Activated naive CD4-positive, alpha-beta T cell treated with Interleukin-2 at 50 U/mL for 16 hours (primary cell): ENCODE measurements around the gene CPSF7.

Experiments
- DNase-seq: peaks from one replicate; pipeline ENCODE4 v3.0.0-alpha.2; 2020

The CPSF7 gene

DNA sequence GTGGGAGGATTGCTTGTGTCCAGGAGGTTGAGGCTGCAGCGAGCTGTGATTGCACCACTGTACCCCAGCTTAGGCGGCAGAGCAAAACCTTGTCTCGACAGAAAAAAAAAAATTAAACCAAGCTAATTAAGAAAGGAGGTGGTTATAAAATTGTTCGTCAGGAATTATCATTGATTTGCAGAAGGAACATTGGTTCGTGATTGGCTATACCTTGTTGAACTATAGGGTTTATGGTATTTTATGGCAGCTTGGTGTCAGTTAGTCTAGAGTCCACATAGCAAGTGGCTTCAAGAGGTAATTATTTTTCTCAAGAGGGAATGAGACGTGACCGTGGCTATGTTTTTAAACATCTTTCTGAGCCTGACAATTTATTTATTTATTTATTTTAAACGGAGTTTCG lies 48.9 kb downstream of the CPSF7 start:
- DNase-seq: no peak

DNA sequence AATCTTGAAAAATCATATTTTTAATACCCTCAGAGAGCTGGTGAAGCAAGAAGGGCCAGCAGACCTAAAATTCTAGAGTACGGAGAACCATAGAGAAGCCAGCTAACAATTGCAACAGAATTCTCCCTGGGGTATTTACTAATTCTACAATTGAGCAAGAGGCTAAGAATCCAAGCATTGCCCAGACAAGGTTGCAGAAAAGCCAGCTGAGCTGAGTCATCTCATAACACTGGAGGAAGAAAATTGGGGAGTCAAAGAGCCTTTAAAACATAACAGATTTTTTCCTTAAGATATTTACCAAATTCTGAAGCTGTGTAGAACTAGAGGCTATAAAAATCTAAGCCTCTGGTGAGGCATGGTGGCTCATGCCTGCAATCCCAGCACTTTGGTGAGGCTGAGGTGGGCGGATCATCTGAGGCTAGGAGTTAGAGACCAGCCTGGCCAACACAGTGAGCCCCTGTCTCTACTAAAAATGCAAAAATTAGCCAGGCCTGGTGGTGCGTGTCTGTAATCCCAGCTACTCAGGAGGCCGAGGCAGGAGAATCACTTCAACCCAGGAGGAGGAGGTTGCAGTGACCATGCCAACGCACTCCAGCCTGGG lies 51.0 kb downstream of the CPSF7 start:
- DNase-seq: no peak

DNA sequence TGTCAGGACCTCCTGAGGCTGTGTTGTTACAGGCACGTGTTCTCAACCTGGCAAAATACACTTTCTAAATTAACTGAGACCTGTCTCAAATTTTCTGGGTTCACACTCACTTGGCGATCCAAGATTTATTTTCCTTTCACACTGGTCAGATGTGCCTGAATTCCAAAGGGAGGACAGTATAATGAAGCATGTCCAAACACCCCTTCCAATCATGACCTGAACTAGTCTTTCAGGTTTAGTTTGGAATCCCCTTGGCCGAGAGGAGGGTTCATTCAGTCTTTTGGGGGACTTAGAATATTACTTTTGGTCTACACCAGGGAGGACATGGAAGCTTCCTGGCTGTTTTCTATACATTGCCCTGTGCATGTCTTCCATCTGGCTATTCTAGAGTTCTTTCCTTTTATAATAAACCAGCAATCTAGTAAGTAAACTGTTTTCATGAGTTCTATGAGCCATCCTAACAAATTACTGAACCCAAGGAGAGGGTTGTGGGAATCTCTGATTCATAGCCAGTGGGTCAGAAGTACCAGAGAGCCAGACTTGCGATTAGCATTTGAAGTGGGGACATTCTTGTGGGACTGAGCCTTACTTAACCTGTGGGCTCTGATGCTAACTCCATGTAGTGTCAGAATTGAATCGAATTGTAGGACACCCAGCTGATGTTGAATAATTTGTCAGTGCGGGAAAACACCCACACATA lies 52.2 kb downstream of the CPSF7 start:
- no peak for DNase-seq

DNA sequence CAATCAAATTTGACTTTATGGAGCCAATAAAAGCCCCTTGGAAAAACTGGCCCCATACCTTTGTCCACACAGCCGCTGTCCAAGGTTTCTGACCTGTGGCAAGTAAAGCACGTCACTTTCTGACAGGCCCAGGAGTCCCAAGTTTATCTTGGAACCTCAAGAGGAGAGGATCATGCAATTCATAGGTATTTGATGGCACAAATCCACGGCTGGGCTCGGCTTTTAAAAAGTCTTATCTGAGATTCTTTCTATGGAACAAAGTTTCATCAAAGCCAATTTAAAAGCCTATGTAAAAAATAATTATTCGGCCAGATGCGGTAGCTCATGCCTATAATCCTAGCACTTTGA lies 54.0 kb downstream of the CPSF7 start:
- DNase-seq: no peak

DNA sequence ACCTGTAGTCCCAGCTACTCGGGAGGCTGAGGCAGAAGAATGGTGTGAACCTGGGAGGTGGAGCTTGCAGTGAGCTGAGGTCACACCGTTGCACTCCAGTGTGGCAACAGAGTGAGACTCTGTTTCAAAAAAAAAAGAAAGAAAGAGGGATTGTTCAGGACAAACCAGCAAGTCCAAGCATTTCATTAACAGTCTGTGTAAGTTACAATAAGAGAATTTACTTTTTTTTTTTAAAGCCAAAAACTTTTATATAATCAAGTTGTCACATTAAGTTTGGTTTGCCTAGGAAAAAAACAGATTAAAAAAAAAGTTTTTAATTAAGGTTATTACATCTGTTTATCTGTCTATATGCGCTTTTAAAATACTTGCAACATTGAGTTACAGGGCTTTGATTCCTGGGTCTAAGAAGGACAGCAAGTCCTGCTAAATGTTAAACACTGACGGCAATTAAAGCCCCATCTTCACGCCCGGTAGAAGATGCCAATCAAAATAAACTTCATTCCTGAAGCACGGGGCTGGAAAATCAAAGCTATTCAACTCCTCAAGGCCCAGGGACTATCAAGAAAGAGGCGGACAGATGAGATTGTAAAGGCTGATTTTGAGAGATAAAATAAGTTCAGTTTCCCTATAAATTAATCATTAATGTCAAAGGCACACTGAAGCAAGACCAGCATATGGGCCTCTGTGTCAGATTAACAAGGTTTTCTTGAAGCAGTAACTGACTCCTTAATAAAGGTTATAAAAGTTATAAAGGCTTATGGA lies 56.9 kb downstream of the CPSF7 start:
- DNase-seq: no peak

DNA sequence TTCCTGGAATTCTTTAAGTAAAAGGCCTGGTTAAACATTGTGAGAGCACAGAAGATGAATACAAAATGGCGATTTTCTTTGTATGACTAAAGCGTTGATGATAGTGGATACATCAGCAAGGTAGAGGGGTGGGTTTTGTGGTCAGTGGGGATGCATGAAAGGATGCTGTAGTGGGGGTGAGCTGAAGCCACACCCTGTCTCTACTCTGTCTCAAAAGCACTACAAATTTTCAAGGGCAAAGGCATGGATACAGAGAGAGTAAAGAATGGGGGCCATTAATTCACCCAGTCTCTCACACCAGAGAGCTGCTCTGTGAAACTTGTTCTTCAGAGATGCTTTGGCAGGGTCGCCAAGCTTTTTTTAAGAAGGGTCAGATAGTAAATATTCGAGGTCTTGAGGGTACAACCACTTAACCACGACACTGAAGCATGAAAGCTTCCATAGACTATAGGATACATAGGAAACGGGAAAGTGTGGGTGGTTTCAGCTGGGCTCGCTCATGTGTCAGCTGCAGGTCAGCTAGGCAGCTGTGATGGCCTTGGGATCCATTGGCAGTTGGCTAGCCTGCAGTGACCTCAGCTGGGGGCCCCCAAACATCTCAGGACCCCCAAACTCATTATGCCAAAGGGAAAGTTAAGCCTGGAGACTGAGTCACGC lies 59.3 kb downstream of the CPSF7 start:
- no peak for DNase-seq

DNA sequence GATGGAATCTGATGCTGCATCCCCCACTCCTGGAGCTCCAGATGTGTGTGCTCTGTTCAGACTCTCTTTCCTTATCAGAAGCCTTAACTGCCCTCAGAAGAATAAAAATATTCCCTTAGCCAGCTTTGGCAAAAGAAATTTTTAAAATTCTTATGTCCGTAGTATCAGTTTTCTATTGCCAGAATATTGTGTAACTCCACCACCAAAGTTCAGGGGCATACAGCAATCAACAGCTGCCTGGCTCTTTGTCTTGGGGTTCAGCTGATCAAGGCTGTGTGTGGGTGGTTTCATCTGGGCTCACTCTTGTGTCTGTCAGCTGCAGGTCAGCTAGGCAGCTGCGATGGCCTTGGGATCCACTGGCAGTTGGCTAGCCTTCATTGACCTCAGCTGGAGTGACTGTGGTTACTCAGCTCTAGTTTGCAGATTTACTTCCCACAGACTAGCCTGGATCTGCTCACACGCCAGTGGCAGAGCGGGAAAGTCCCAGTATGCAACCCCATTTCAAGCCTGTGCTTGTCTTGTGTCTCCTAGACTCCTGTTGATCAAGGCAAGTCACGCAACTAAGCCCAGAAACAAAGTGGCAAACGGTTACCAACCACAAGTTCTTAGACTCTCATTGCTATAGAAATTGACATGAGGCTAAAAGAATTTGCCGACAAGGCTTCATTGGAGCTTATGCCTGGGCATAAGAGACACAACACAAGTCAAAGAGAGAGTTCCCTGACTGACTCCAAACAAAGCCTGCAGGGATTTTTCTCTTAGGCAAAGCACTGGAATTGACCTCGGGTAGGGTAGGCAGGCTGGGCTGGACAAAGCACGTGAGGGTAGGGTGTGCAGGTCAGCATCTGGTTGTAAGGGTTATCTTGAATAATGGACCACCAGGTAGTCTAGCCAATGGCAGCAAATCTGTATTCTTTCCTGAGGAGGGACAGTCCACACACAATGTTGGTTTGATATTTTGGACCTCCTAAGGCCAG lies 60.1 kb downstream of the CPSF7 start:
- DNase-seq: no peak

DNA sequence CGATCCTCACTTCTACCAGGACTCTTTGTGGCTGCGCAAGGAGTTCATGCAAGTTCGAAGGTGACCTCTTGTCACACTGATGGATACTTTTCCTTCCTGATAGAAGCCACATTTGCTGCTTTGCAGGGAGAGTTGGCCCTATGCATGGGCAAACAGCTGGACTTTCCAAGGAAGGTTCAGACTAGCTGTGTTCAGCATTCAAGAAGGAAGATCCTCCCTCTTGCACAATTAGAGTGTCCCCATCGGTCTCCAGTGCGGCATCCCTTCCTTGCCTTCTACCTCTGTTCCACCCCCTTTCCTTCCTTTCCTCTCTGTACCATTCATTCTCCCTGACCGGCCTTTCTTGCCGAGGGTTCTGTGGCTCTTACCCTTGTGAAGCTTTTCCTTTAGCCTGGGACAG lies 61.1 kb downstream of the CPSF7 start:
- DNase-seq: no peak

DNA sequence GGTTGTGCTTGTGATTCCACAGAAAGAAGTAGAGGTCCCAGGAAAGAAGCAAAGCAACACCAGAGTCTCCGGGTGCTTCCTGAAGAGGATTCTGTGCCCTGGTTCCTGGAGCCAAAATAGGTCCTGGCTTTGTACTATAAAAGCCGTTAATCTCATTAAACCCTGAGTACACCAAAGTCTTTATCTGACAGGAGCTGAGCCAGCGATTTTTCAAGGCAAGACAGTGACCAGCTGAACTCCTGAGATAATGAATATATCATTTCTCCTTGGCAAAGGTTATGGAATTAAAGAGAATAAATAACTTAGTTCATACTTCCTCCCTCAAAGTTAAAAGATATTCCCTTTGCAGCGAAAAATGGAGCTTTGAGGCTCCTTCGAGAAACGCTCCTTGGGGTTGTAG lies 62.4 kb downstream of the CPSF7 start:
- no peak for DNase-seq

DNA sequence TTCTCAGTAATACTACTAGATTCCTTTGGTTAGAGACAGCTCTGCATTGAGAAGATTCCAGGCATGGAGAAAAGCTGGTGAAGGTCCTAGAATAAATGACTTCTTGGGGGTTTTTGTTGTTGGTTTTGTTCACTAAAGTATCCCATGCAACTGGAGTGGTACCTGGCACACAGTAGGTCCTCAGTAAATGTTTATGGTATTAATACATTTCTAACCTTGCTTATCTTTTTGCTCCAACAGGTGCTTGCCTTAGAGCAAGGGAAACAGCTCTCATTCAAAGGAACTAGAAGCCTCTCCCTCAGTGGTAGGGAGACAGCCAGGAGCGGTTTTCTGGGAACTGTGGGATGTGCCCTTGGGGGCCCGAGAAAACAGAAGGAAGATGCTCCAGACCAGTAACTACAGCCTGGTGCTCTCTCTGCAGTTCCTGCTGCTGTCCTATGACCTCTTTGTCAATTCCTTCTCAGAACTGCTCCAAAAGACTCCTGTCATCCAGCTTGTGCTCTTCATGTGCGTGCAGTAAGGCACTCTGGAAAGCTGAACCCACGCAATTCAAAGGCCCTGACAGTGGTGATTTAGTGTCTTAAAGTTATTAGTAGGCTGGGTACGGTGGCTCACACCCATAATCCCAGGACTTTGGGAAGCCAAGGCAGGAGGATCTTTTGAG lies 65.6 kb downstream of the CPSF7 start:
- DNase-seq: no peak

DNA sequence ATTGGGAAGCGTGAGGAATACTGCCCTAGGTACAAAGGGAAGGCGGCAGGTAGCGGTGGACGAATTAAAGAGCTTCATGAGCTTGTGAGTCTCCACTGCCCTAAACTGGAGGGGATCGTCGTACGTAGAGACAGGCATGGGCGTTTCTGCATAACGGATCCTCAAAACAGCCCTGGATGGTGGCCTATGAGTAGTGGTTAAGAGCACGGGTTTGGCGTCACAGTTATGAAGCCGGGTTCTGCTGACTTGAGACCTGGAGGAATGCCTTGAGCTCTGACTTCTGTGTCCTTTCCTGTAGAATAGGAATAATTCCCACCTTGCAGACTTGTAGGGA lies 67.3 kb downstream of the CPSF7 start:
- DNase-seq: peak; percentile 41

DNA sequence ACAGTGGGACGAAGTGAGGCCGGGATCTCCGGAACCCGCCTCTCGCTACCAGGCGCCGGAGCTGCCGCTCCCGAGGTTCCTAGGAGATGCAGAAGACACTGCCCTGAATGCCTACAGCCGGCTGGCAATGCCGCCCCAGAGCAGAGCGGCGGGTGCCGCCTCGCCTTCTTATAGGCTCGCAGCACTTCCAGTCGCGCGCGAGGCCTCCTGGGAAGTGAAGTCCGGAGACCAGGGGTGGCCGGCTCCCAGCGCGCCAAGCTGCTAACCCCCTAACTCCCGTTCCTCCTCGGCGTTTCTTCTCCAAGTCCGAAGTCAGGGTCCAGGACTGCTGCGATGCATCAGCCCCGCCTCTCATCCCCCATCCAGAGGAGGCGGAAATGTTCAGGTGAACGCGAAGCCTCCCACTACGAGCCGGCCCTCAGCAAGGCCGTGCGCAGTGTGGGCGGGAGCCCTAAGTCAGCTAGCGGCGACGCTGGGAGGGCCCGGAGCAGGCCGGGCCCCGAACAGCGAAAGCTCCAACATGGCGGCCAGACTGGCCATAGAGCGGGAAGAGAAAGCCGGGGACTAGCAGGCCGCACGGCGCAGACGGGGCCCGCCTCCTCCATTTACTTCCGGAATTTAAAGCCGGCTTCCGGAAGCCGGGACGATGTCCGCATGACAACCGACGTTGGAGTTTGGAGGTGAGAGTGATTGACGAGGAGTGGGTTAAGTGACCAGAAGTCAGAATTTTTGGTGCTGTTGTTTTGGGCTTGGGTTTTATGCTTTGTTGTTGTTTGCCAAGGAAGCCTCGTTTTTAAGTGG lies 67.8 kb downstream of the CPSF7 start, which contains the start of the genes CYB561A3 and TMEM138:
TSS of gene CYB561A3 (minus strand) at position 142 of the 801 bp plus-strand sequence. CDS start 5,169 bp downstream, outside the sequence.
TSS of gene TMEM138 (plus strand) at position 634 of the 801 bp plus-strand sequence. CDS start 2,017 bp downstream, outside the sequence.
- DNase-seq: peak; percentile 93

DNA sequence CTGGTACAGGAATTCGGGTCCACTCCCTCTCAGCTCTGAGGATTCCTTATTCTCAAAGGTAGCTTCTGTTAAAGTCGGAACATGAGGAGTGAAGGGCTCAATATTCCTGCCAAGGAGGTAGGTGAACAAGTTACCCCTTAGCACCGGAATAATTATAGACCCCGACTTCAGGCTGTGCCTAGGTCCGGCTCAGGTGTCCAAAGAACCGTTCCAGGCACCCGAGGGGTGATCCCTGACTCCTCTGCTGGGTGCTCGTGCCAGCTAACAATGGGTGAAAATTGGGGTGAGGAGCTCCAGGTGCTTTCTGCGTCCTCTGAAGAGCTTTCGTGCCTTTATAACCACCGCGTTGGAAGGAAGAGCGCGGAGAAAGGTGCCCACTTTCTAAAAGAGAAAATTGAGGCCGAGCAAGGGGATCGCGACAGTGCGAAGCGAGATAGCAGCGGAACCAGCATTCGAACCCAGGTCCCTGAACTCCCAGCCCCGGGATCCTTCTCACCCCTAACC lies 68.5 kb downstream of the CPSF7 start:
- no peak for DNase-seq

DNA sequence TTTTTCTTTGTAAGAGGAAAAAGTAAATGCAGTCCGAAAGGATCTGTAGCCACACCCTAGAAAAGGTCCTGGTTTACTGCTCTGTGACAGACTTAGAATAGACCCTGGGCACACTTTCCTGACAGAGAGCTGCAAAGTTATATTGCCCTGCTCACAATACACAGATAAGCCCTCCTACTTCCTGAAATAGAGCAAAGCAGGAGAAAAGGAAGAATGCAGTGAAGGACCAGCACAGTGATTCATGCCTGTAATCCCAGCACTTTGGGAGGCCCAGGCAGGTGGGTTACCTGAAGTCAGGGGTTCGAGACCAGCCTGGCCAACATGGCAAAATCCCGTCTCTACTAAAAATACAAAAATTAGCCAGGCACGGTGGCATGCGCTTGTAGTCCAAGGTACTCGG lies 70.3 kb downstream of the CPSF7 start:
- no peak for DNase-seq

DNA sequence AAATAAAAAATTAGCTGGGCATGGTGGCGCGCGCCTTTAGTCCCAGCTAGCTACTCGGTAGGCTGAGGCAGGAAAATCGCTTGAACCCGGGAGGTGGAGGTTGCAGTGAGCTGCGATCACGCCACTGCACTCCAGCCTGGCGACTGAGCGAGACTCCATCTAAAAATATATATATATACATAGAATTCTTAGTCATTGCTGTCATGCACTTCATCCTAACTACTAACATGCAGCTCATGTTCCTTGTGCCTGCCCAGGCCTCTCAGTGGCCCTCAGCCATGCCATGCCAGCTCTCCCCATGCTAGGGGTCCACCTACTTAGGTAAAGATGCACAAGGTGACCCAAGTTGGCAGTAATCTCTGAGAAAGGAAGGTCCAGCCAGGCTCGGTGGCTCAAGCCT lies 71.2 kb downstream of the CPSF7 start:
- no peak for DNase-seq

DNA sequence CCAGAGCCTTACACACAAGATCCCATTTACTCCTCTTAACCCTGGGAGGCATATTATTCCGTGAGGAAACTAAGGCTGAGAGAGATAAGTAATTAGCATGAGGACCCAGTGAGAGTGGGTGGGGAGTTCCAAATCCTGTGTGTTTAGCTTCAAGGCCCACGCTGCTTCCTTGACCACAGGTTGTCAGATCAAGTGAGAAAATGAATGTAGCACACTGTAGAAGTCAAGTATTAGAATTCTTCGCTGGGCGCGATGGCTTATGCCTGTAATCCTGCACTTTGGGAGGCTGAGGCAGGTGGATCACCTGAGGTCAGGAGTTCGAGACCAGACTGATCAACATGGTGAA lies 71.9 kb downstream of the CPSF7 start:
- no peak for DNase-seq

DNA sequence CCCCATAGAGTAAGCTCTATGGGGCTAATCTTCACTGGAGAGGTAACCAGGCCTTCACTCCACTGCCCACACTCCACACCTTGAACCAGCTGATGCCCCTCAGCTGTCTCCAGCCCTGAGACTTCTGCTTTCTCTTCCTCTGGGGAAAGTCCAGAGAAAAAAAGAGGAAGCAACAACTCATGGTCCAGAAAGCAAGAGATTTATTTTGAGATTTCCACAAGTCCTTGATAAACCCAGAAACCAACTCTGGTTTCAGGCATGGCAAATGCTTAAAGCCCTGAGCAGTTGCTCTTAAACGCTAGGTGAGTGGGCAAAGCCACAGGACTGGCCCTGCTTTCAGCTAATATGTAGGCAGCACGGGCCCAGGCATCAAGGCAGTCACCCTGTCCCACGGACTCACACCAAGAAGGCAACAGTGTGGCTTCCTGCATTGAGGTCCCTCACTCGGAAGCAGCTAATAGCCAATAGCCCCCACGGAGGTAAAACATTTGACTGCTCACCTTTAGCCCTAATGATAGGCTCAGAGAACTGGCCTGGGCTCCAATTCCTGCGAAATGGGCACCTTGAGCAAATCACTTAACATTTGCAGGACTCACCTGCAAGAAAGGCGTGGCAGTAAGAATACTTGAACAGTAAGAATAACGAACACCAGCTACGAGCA lies 72.4 kb downstream of the CPSF7 start:
- DNase-seq: no peak

DNA sequence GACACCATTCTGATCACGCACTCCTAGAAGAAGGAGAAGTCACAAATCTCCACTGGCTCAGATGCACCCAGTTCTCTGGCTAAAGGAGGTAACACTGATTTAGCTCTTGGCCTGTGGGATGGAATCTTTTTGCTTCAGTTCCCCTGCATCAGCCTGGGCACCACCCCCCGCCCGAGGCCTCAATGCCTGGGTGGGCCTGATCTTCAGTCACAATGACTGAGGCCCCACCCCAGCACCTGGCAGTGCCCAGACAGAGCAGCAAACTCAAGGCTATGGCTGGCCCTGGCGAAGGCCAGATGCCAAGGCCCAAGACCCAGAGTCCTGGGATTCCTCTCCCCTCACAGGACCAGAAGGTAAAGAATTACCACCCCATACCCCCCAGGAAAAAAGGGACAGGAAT lies 73.1 kb downstream of the CPSF7 start:
- DNase-seq: no peak

DNA sequence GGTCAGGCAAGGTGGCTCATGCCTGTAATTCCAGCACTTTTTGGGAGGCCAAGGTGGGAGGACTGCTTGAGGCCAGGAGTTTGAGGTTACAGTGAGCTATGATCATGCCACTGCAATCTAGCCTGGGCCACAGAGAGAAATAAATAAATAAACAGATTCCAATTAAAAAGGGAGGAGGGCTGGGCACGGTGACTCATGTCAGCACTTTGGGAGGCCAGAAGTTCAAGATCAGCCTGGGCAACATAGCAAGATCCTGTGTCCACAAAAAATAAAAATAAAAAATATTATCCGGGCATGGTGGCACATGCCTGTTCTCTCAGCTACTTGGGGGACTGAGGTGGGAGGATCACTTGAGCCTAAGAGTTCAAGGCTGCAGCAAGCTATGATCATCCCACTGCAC lies 75.6 kb downstream of the CPSF7 start:
- DNase-seq: no peak
